ENCODE results near the gene ASCC1.
"Not testable (repeated sequence)": the region's sequence is repeated elsewhere in the genome, so short reads cannot be mapped to it uniquely, and the experiment has no call there.

Gene ASCC1

GRCh38 chr10:72248468-72249151 lies 32.5 kb upstream of the ASCC1 start:
- DNase-seq: peak; percentile 14 to 95 (median 49)

GRCh38 chr10:72245949-72246525 lies 30.0 kb upstream of the ASCC1 start:
- DNase-seq: no peak

DNA sequence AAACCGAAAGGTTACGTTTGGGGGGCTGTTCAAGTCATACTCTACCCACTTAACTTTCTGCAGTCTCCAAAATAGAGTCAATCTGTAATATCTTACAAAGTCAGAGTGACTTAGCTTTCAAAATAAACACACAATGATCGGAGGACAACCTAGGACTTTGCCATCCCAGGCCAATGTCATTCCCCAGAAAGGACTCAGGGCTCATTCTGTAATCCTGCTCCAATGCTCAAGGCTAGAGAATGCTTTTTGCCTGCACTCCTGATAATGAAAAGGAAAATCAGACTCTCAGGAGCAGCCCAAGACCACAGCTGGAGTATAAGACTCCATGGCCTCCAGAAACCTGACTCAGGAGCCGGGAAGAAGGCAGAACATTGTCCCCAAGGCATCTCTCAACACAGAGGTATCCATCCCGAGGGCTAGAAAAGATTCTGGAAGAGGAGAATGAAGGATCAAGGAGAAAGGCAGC lies 28.5 kb upstream of the ASCC1 start:
- DNase-seq: no peak

DNA sequence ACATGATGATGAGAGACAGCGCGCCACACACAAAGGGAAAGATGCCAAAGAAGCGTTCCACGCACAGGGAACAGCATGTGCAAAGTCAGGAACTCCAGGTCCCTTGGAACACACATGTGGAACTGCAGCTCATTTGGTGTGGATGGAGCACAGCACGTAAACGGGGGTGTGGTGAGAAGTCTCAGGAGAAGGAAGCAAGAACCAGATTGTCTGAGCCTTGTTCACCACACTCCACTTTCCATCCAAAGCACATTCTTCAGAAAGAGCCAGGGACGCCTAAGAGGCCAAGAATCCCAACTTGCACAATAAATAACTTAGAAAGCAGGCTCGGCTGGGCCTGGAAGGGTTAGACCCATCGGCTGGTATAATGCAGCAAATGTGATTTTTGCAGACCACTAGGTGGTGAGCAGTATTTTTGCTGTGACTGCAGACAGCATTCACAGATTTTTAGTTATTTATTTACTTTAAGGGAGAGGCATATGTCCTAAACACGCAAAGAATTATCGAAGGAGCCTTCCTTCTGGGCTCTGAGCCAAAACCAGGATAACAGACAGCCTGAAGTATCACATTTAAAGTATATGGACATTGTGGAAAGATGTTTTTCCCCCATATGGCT lies 27.9 kb upstream of the ASCC1 start:
- DNase-seq: no peak

DNA sequence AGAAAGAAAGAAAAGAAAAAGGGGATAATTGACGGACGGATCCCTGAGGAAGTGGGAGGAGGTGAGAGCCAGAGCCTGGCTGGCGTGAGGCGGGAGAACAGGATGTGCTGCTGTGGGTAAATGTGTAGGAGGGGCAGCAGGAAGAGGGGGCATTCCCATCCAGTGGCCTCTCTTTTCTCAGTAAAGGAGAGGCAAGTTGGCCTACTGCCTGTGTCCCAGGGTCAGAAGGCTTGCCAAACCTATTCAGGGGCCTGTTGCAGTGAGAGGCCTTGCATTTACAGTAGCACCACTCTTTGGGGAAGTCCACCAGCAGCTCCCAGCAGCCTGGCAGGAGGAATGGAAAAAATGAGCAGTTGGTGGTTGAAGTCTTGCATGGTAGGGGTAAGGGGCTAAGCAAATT lies 26.6 kb upstream of the ASCC1 start:
- no peak for DNase-seq

GRCh38 chr10:72241691-72242252 lies 25.7 kb upstream of the ASCC1 start:
- no peak for DNase-seq

- DNase-seq: no peak
These were observed 24.3 kb upstream of the ASCC1 start for GRCh38 chr10:72240371-72240770.

DNA sequence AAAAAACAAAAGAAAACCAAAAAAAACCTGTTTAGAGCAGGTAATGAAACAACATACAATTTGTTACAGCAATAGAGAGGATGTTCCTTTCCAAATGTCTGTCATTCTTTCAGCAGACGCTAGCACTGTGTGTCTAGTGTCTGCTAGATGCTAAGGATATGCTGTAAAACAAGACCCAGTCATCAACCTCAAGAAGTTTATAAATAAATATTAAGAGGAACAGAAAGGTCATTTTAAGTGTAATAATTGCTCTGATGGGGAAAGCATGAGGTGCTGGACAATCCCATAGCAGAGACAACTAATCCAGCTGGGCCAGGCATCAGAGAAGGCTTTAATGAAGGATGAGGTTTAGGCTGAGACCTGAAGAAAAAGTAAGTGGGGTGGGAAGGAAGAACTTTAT lies 23.3 kb upstream of the ASCC1 start:
- DNase-seq: no peak

DNA sequence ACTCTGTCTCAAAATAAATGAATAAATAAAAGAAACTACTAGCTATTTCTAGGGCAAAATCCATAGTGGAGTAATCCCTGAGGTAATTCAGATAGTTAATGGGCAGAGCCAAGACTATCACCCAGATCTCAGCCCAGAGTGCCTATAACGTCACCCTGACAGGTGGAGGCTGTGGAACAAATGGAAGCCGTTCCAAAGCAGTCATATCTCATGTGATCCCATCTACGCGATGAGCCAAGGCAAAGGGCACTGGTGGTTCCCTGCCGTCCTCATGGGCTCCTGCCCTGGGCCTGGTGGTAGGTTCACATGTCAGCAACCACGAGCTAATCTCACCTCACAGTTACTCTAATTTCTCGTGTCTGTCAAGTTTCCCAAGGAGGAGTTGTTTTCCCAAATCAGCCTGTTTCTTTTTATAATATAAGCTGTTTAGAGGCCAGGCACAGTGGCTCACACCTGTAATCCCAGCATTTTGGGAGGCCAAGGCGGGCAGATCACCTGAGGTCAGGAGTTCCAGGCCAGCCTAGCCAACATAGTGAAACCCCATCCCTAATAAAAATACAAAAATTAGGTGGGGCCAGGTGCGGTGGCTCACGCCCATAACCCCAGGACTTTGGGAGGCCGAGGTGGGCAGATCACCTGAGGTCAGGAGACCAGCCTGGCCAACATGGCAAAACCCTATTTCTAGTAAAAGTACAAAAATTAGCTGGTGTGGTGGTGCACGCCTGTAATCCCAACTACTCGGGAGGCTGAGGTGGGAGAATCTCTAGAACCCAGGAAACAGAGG lies 22.5 kb upstream of the ASCC1 start:
- no peak for DNase-seq

GRCh38 chr10:72235544-72236279 lies 19.6 kb upstream of the ASCC1 start:
- no peak for DNase-seq

- DNase-seq: no peak
These were observed 18.6 kb upstream of the ASCC1 start for GRCh38 chr10:72234560-72235095.

GRCh38 chr10:72233621-72234020 lies 17.5 kb upstream of the ASCC1 start:
- no peak for DNase-seq

DNA sequence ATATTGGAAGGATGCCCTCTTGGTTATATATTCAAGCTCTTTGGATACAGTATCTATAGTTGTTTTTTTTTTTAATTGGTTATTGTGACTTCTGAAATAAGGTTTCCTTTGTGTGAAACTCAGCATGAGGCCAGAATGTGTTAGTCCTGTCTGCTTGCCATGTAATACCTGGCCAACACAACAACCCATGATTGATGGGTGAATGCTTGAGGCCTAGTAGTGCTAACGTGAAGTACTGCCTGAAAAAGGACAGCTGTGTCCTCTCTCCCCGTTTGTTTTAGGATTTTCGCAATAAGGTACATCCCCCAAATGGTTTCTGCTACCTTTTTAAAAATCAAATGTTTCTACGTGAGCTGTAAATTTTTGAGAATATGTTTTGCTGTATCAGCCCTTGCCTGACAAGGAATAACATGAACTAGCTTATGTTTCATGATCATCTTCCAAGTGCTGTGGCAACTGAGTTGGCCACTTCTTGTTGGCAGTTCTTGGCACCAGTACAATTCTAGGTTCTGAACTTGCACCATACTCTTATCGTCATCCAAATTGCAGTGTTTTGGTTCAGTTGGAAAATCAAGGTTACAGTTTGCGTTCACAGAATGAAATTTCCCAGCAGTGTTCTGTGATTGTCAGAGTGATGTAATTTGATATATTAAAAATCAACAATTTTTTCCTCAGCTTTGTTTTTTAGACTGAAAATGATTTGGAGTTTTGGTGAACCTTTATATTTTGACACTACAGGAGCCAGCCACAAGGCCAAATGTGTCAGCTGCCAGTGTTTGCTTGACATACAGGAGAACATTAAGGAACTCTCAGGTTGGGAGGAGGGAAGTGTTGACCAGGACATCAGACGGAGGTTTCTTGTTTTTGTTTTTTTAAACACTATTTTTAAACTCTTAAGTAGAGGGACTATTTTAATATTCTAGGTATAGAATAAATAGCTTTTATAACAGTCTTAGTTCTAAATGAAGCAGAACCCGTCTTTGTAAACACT lies 13.5 kb upstream of the ASCC1 start:
- no peak for DNase-seq

DNA sequence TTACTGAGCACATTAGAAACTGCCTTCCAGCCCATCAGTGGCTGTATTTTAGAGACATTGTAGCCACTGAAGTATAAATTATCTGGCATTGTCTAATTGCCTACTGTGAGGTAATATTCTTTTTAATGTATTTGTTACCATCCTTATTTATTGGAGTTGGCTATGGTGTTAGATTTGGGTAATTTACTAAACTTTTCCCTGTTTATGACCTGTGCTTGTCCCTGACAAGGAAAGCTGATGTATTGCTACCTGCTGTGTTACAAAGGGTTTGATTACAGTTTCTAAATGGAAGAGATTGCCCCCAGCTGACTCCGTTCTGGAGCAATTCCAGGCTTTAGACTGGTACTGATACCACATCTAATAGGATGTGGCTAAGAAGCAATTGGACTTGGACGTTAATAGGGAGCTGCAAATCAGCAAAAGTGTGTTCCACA lies 12.3 kb upstream of the ASCC1 start:
- DNase-seq: no peak

GRCh38 chr10:72227826-72228225 lies 11.8 kb upstream of the ASCC1 start:
- DNase-seq: no peak

DNA sequence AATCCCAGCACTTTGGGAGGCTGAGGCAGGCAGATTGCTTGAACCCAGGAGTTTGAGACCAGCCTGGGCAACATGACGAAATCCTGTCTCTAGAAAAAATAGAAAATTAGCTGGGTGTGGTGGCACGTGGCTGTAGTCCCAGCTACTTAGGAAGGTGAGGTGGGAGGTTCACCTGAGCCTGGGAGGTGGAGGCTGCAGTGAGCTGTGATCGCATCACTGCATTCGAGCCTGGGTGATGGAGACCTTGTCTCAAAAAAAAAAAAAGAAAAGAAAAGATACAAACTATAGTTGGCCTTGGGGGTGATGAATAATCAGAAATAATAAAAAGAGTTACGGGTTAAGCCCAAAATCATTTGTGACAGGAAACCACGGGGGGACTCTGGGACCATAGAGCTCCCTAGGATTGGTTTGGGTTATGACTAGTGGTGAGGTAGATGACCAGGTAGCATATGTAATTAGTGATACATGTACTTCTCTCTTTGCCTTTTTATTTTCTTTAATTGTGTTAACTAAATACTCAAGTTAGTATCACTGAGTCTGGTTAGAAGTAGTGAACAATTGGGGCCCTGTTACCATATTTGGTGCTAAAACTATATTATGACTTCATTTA lies 10.4 kb upstream of the ASCC1 start:
- DNase-seq: no peak

GRCh38 chr10:72224191-72224590 lies 8.1 kb upstream of the ASCC1 start:
- DNase-seq: not testable (repeated sequence)

DNA sequence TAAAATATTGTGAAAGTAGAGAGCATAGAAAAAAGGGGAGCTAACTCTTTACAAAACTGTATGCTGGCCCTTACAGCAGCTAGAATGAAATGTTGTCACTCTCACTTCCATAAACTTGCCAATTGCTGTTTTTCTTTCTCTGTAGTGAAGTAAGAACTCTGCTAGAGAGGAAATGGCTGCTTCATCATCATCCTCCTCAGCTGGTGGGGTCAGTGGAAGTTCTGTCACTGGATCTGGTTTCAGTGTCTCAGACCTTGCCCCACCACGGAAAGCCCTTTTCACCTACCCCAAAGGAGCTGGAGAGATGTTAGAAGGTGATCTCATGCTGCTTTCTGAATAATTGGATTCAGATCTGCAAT lies 7.6 kb upstream of the ASCC1 start:
- DNase-seq: no peak

- no peak for DNase-seq
These were observed 5.2 kb upstream of the ASCC1 start for GRCh38 chr10:72221278-72221677.

- no peak for DNase-seq
These were observed 4.6 kb upstream of the ASCC1 start for GRCh38 chr10:72220637-72221036.
